ENCODE results near the gene GJB5. TPM values are rescaled to one million over a fixed set of nuclear protein-coding genes. Genes with fewer than 3 reads are reported as not detected.

GJB5 gene
- total RNA-seq, 1 donor from 2014 or later = not detected

- H3K27ac Mint-ChIP-seq = no peak overlapping the region
- peak; percentile 88 for DNase-seq
- peaks cover 11% of the 10 kb centered on the region for H3K4me1 Mint-ChIP-seq
- H3K4me3 Mint-ChIP-seq = no peak overlapping the region
- no peaks in the 10 kb centered on the region for H3K9me3 Mint-ChIP-seq
- H3K36me3 Mint-ChIP-seq (ENCODE audit: low read depth) = no peaks in the 10 kb centered on the region
- intact Hi-C loops (cut with micrococcal nuclease) = loop anchor here (1.0 kb wide), 2 partner anchors 66 to 80 kb away; no protein-coding TSS in a partner anchor
- H3K27me3 Mint-ChIP-seq = peaks cover 17% of the 10 kb centered on the region
Observed at GRCh38 chr1:34786521-34787325, 31.9 kb downstream of the GJB5 start.

GRCh38 chr1:34787461-34788420 is 32.9 kb downstream of the GJB5 start:
- Mint-ChIP-seq H3K27me3 (peaks cover 17% of the 10 kb centered on the region), H3K9me3 (no peaks in the 10 kb centered on the region), H3K27ac (no peak overlapping the region), H3K4me1 (peaks cover 14% of the 10 kb centered on the region), H3K4me3 (no peak overlapping the region), H3K36me3 (ENCODE audit: low read depth) (no peaks in the 10 kb centered on the region)
- no peak for DNase-seq
- intact Hi-C loops (cut with micrococcal nuclease) = no loop called here

- Mint-ChIP-seq H3K27ac (no peak overlapping the region), H3K36me3 (ENCODE audit: low read depth) (no peaks in the 10 kb centered on the region), H3K9me3 (no peaks in the 10 kb centered on the region), H3K4me1 (peaks cover 14% of the 10 kb centered on the region), H3K27me3 (peaks cover 9% of the 10 kb centered on the region), H3K4me3 (no peak overlapping the region)
- intact Hi-C loops (cut with micrococcal nuclease) = no loop called here
- DNase-seq = no peak
Observed at GRCh38 chr1:34790985-34791384, 36.1 kb downstream of the GJB5 start.

- peak overlapping the region; percentile 50 for H3K4me3 Mint-ChIP-seq
- H3K27me3 Mint-ChIP-seq = peaks cover 9% of the 10 kb centered on the region
- peak overlapping the region; percentile 11 for H3K27ac Mint-ChIP-seq
- no peak for DNase-seq
- no peaks in the 10 kb centered on the region for H3K36me3 Mint-ChIP-seq (ENCODE audit: low read depth)
- H3K4me1 Mint-ChIP-seq = peaks cover 16% of the 10 kb centered on the region
- intact Hi-C loops (cut with micrococcal nuclease) = no loop called here
- no peaks in the 10 kb centered on the region for H3K9me3 Mint-ChIP-seq
Observed at GRCh38 chr1:34792424-34792823, 37.6 kb downstream of the GJB5 start.

GRCh38 chr1:34792868-34793727 is 38.3 kb downstream of the GJB5 start, which contains the start of gene GJA4:
GJA4 (plus strand) TSS chr1:34792999; CDS start chr1:34794214, 1,215 bp downstream.
- DNase-seq = no peak
- H3K27ac Mint-ChIP-seq = peak within 1 kb of the TSS; percentile 11
- no peaks in the 10 kb centered on the region for H3K36me3 Mint-ChIP-seq (ENCODE audit: low read depth)
- intact Hi-C loops (cut with micrococcal nuclease) = no loop called here
- H3K27me3 Mint-ChIP-seq = peaks cover 9% of the 10 kb centered on the region
- H3K4me1 Mint-ChIP-seq = peaks cover 17% of the 10 kb centered on the region
- H3K9me3 Mint-ChIP-seq = no peaks in the 10 kb centered on the region
- H3K4me3 Mint-ChIP-seq = peak within 1 kb of the TSS; percentile 50

GRCh38 chr1:34794001-34794789 is 39.3 kb downstream of the GJB5 start:
- Mint-ChIP-seq H3K27me3 (peaks cover 9% of the 10 kb centered on the region), H3K4me1 (peaks cover 17% of the 10 kb centered on the region), H3K4me3 (no peak overlapping the region), H3K36me3 (ENCODE audit: low read depth) (no peaks in the 10 kb centered on the region), H3K27ac (no peak overlapping the region), H3K9me3 (no peaks in the 10 kb centered on the region)
- no peak for DNase-seq
- intact Hi-C loops (cut with micrococcal nuclease) = no loop called here

GRCh38 chr1:34794790-34795180 is 39.9 kb downstream of the GJB5 start:
- DNase-seq = no peak
- Mint-ChIP-seq H3K36me3 (ENCODE audit: low read depth) (no peaks in the 10 kb centered on the region), H3K4me3 (no peak overlapping the region), H3K9me3 (no peaks in the 10 kb centered on the region), H3K27ac (no peak overlapping the region), H3K27me3 (peaks cover 9% of the 10 kb centered on the region), H3K4me1 (peaks cover 17% of the 10 kb centered on the region)
- intact Hi-C loops (cut with micrococcal nuclease) = no loop called here

GRCh38 chr1:34795916-34796315 is 41.1 kb downstream of the GJB5 start:
- Mint-ChIP-seq H3K27ac (no peak overlapping the region), H3K9me3 (no peaks in the 10 kb centered on the region), H3K36me3 (ENCODE audit: low read depth) (no peaks in the 10 kb centered on the region), H3K27me3 (peaks cover 9% of the 10 kb centered on the region), H3K4me3 (no peak overlapping the region), H3K4me1 (peaks cover 16% of the 10 kb centered on the region)
- no peak for DNase-seq
- intact Hi-C loops (cut with micrococcal nuclease) = no loop called here

GRCh38 chr1:34796990-34797389 is 42.1 kb downstream of the GJB5 start:
- Mint-ChIP-seq H3K36me3 (ENCODE audit: low read depth) (no peaks in the 10 kb centered on the region), H3K27me3 (peaks cover 6% of the 10 kb centered on the region), H3K9me3 (no peaks in the 10 kb centered on the region), H3K4me1 (peaks cover 16% of the 10 kb centered on the region), H3K27ac (no peak overlapping the region), H3K4me3 (no peak overlapping the region)
- intact Hi-C loops (cut with micrococcal nuclease) = no loop called here
- DNase-seq = peak; percentile 52

- DNase-seq = peak; percentile 57
- Mint-ChIP-seq H3K27ac (no peak overlapping the region), H3K27me3 (no peaks in the 10 kb centered on the region), H3K36me3 (ENCODE audit: low read depth) (no peaks in the 10 kb centered on the region), H3K4me3 (no peak overlapping the region), H3K4me1 (peaks cover 12% of the 10 kb centered on the region), H3K9me3 (no peaks in the 10 kb centered on the region)
- intact Hi-C loops (cut with micrococcal nuclease) = no loop called here
Observed at GRCh38 chr1:34800214-34800613, 45.4 kb downstream of the GJB5 start.

GRCh38 chr1:34803770-34804169 is 48.9 kb downstream of the GJB5 start:
- intact Hi-C loops (cut with micrococcal nuclease) = no loop called here
- H3K27me3 Mint-ChIP-seq = no peaks in the 10 kb centered on the region
- no peak overlapping the region for H3K4me3 Mint-ChIP-seq
- peak; percentile 7 for DNase-seq
- H3K36me3 Mint-ChIP-seq (ENCODE audit: low read depth) = no peaks in the 10 kb centered on the region
- no peaks in the 10 kb centered on the region for H3K9me3 Mint-ChIP-seq
- H3K4me1 Mint-ChIP-seq = peaks cover 6% of the 10 kb centered on the region
- H3K27ac Mint-ChIP-seq = no peak overlapping the region

- no peak for DNase-seq
- H3K27ac Mint-ChIP-seq = no peak overlapping the region
- no peaks in the 10 kb centered on the region for H3K36me3 Mint-ChIP-seq (ENCODE audit: low read depth)
Observed at GRCh38 chr1:34806396-34806795, 51.5 kb downstream of the GJB5 start.

More at GRCh38 chr1:34806396-34806795, 51.5 kb downstream of the GJB5 start:
- Mint-ChIP-seq H3K4me3 (no peak overlapping the region), H3K27me3 (no peaks in the 10 kb centered on the region), H3K9me3 (peaks cover 10% of the 10 kb centered on the region), H3K4me1 (no peaks in the 10 kb centered on the region)
- intact Hi-C loops (cut with micrococcal nuclease) = no loop called here
